GM19238 (cell line): ENCODE measurements around the gene FGF12.

Experiments used
- DNase-seq: peaks from one replicate; pipeline ENCODE4 v3.0.0; 2011; ENCODE audit warnings: low spot score; ENCODE audit not compliant: insufficient read length

Gene FGF12

DNA sequence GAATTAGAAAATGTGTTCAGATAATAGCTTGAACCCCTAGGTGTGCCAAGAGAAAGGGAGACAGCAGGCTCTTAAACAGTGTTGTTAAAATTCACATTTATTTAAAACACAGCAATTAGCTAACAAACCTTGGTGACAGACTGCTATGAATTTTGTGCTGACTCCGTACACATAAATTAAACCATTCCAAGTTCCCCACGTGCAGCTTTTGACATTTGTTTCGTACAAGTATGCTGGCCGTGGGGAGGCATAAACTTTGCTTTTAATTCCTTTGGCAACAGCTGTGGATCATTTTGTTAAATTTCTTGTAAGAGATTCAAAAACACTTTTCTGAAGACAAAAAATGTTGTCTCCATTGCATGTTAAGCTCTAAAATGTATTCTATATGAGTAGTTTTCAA, 465.3 kb downstream of the FGF12 start:
- DNase-seq: no peak

DNA sequence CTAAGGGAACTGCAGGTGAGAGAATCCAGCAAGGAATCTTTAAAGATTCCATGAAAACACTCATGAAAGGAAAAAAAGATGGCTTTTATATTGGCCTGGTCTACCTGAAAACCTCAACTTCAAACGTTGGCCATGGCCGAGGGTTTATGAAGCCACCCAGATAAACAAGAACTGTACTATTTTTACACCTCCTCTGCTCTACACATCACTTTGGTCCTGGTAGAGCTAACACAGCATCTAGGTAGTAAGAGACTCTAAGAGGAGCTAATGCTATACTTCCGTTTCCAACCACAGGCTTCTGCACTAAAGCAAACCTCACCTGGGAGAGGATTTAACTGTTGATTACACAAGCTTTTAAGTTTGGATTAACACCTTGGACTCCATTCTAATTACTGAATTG, 466.2 kb downstream of the FGF12 start:
- DNase-seq: no peak

DNA sequence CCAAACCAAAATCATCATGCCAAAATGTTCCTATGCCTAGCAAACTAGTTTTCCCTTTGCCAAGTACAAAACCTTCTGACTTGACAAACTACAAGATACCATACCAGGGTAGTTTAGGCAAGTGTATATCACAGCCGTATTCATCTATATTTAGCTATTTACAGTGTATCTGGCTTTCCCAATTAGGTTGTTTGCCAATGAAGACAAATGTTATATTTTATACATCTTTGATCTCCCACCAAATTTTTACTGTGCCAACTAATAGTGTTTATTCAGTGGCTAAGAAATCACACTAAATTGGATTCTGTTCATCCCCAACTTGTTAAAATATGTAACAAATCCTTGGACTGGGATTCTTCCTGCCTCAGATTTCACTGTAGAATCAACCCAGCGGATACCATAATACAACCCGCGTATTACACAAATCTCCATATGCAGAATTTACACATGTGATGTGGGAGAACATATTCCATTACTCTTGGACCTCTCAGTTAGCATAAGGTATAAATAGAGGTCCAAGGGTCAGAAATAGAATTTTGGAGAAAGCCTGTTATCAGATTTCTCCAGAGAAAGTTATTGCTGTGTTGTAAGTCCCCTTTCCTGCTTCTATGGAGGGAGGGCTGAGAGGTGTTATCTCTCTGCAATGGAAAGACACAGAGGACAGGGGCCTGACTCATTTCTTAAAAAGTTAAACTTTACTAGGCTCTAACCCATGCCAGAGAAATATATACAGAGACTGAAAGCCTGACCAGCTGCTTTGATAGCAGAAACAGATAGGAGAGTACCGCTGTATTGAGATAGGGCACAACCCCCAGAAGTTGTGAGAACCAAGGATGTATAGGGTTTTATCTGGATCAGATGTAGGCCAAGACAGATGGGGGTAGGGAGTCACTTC, 467.0 kb downstream of the FGF12 start:
- no peak for DNase-seq

DNA sequence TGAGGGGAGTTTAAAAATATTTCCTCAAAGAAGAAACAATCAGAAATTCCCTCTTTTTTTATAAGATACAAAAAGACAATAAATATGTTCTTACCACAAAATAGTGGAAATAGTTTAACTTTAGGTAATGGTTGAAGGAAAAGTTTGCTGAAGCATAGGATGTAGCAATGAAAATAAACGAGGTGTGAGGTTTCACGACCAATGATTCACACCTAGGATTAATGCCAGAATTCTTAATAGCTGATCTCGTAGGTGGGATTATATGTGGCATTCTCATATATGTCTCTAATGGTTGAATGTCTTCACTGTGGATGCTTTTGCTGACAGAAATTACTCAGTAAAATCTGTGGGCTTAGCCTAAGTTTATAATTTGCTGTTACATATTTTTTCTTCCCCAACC, 467.7 kb downstream of the FGF12 start:
- no peak for DNase-seq

DNA sequence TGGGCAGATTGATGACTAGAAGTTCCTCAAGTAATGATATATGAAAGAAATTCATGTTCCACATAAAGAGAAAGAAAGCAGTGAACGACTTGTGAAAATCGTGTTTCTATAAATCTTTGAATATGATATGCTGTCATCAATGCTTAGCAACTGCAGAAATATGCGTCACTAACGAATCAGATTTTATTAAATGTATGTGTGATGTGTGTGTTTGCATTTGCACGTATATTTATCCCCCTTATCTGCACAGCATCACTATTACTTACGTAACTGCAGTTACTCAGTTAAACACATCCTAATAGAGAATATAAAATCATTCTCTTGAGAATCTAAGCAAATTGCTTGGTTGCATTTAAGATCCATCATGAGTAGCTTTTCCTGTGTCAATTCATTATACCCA, 468.6 kb downstream of the FGF12 start:
- no peak for DNase-seq

DNA sequence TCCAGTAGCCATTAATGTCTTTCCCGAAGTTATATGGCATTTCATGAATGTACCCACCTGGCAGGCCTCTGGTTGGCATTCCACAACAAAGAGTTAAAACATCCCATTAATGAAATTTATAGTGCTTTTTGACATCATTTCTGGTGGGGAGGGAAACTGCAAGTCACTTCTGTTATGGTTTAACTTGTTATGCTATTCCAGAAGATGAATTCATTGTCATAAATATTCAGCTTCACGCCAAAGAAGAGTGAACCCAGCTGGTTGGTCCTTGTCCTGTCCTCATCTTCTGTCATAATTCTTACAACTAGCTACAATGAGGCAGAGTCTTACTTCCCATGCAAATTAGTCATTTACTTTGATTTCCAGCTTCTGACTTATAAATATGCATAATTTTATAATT, 471.5 kb downstream of the FGF12 start:
- no peak for DNase-seq

DNA sequence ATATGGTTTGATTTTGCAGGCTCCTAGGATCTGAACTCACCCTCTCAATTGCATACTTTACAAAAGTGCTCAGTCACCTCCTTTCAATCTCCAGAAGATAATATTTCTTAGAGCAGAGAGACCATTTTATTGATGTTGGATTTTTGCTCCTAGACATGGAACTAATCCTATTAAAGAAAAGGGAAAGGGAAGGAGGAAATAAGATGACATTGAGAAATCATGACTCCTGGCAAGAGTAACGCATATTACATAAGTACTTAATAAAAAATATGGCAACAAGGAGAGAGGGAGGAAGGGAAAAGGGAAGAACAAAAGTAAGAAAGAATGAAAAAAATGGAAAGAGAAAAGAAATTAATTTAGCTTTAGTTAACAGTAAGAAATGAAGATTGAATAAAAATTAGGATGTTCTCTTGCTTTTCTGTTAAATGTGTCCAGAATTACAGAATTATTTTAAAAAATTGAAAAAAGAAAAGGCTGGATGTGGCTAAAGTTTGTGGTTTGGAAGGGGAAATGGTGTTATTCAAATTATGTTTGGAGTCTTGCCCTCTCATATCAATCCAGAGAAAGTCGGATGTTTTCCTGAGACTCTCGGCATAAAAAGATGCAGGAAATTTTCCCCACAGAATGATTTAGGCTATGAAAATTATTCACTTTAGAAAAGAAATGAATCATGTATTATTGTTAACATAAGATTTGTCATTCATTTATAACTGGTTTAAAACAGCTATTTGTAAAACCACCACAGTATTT, 474.0 kb downstream of the FGF12 start:
- DNase-seq: no peak

DNA sequence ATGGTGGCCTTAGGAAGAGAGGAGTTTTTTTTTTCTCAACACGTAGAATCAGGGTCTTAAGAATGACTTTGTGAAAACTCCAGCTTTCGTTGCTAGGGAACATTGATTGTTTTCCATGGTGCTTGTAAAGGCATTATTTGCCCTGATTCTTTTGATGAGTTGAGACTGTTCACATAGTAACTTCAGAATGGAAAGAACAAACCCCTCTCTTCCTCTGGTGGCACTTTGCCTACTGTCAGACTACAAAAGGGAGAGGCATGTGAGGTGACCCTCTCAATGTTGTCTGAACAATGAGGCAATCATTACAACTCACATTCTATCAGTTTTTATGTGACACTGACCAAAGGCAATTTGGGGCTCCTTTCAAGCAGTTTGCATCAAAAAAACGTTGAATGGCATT, 477.8 kb downstream of the FGF12 start:
- no peak for DNase-seq

DNA sequence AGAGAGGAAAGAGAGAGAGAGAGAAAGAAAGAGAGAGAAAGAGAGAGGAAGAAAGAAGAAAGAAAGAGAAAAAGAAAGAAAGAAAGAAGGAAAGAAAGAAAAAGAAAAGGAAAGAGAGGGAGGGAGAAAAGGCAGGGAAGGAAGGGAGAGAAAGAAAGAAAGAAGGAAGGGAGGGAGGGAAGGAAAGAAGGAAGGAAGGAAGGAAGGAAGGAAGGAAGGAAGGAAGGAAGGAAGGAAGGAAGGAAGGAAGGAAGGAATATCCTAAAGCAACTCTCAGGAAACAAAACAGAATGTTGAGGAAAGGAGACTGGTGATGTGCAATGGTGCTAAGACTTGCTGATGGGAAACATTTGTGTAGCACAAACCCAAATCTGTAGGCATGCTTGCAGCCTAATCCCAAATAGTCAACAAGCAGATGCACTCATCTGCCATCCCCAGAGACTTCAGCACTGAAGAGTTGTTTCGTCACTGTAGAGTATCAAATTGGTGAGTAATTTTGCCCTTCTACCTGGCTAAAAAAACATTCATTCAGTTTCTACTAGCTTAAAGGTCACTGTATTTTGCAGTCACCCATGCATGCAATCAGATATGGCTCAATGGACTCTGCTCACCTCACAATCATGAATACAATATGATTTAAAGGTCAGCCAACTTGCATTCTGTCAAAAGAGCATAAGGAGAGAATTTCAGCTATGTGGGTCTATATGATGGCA, 480.3 kb downstream of the FGF12 start:
- no peak for DNase-seq

DNA sequence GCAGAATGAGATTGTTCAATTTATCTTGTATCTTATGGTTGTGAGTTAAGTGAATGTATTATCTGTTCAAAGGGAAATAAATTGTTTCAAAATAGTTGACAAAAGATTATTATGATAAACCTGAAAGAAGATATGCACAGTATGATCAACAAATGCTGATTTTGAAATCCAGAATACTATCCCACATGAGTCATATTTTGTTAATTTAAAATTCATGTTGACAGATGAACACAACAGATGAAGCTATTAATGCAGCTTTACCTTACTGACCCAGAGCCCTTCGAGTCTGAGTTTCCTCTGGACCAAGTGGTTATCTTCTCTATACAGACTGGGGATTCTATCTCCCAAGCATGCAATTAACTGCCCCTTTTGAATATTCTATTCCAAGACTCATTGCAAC, 482.8 kb downstream of the FGF12 start:
- no peak for DNase-seq

DNA sequence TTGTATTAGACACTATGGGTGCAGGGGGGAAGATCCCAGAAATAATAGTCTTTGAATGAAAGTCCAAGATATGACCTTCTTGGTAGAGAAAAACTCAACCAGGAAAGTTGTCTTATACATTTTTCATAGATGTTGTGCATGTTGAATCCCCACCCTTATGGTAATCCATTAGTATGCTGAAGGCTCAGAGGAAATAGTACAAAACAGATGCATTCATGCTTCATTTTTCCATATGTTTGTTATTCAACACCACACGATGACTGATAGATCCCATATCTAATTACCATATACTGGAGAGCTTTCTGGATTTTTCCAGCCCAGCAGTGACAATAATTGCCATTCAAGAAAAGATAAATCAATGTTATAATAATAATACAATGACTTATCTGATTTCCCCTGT, 487.4 kb downstream of the FGF12 start:
- no peak for DNase-seq

DNA sequence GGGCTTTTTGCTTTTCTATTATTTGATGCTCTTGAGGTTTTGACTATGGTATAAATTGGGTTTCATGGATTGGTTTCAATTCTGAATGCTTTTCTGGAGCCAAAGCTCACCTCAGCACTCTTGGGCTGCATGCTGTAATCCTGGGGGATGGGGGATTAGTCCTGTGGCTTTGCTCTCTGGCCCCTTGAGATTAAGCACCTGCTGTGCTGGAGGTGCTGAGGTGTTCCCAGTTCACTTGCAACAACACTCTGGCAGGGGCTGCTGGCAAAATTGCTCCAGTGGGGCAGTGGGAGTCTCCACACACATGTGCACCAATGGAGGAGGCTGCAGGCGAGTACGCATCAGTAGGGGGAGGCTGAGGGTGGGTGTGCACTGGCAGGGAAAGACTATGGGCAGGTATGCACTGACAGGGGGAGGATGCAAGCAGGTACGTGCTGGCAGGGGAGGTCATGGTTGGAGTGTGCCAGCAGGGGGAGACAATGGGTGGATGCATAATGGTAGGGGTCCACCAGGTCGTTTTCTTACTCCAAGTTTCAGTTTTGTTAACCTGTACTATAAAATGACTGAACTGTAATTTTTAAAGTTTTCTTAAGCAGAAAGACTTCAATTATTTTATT, 489.2 kb downstream of the FGF12 start:
- no peak for DNase-seq

DNA sequence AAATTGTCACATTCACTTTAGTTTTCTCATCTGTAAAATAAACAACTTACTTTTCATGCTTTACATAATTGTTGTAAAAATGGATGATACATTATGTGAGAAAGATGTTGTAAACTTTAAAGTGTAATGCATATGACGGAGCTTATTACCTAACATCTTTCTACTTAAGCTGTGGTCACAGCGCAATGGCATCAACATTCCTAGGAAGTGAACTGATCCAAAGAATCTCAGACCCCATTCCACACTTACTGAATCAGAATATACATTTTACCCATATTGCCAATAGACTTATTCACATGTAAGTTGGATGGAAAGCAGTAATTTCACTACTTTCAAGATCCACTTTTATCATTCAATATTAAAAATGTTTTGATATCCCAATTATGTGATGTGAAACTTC, 497.5 kb downstream of the FGF12 start:
- no peak for DNase-seq

DNA sequence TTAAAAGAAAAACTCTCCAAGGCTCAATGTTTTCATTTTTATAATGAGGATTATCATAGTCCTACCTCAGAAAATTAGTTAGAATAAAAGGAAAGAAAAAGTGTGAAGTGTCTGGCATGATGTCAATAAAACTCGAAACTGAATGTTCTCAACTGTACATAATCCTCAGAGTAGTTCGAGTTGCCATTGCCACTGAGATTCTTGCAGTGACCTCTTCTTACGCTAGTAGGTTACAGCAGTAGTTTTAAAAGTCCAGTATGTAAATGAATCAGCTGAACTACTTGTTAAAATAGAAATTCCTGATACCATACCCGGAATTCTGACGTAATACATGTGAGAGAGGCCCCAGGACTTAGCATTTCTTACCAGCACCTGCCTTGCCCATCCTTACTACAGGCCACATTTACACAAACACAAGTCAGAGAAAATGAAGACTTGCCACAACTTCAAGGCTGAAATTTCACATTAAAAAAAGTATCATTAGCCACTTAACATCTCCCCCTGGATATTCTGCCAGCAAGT, 502.6 kb downstream of the FGF12 start:
- no peak for DNase-seq

DNA sequence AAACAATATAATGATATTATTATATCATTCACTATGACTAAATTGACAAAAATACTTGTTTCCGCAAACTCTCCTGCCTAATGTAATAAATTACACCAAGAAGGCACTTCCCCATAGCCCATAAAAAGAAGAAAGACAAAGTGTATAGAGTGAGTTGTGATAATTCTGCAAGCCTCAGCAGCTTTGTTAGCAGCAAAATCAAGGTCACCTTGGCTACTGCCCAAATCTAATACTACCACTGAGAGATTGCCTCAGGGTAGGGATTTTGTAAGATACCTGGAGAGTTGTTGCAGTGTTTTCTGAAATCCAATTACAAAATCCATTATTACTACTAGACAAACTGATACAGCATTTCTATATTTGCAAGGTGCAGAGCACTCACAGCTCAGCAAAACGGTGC, 503.5 kb downstream of the FGF12 start:
- no peak for DNase-seq

DNA sequence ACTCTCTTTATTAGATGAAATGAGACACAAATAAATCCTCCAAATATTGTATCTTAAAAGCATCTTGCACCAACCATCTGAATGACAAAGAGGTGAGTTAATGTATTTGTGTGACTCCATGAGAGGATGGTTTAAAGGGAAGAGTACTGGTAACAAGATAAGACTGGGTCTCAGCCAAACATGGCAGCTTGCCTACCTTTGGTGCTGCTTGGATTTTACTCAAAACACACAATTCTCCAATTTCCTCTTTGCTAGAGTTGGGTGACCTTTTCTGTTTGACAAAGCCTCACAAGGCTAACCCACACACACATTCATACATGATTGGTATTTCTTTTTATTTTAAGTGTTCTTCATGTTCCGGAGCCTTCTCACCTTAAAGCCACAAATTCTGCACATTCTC, 506.4 kb downstream of the FGF12 start:
- no peak for DNase-seq

DNA sequence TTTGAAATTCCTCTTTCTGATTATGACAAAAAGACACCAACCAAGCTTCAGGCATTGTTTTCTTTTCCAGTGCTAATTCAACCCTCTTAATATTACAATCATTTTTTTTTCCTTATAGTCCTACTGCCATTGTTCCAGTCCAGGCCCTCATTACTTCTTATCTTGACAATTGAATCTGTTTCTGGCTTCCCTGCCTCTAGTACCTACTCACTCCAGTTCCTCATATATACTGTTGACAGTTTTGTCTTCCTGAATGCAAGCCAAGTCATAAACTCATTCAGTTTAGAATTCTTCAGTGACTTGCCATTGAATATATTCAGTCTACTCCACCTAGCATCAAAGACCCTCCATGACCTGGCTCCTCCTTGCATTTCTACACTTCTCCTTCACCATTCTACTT, 507.4 kb downstream of the FGF12 start:
- DNase-seq: no peak

DNA sequence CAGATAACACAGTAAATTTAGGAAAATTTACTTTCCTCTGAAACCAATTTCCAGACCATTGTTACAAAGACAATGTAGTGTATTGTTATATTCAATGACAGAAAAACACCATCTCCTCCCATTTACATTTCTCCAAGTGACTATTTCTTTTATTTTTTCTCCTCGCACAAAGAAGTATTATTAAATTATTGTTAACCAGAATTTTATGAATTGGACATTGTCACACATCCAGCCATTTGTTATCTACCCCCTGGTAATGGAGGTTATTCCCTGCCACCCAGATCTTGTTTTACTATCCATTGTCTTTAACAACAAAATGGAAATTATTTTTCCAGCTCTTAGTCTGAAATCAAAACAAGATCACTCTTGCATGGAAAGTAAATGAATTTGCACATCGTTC, 511.3 kb downstream of the FGF12 start:
- no peak for DNase-seq

DNA sequence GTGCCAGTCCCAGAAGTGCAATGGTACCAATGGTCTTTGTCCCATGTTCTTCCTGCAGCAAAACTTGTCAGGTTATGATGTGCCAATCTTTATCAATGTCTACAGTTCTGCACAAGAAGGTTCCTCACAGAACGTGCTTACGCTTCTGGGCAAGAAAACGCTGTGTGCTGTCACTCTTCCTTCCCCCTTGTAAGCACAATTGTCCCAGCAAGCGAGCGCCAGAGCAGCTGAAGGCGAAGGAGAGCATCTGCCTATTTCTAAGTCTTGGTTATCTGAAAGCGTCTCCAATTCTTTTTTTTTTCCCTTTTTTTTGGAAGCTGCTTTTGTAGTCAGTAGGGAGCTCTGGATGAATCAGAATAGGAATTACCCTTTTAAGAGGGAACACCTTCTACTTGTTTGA, 514.4 kb downstream of the FGF12 start:
- DNase-seq: no peak

DNA sequence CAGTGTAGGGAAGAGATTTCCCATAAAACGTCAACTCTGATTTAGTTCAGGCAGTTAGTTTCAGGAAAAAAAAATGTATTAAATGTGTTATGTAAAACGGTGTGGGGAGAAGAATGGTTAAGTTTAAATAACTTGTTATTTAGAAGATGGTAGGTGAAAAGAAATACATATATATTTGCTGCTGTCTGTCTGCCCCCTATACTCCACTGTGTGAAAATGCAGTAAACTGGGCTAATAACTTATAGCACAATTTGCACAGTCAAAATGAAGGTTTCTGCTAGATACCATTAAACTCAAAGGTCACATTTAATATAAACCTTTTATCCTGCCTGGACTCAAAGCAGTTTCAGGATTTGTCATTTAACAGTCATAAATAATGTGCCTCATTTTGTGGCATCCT, 515.0 kb downstream of the FGF12 start:
- no peak for DNase-seq

DNA sequence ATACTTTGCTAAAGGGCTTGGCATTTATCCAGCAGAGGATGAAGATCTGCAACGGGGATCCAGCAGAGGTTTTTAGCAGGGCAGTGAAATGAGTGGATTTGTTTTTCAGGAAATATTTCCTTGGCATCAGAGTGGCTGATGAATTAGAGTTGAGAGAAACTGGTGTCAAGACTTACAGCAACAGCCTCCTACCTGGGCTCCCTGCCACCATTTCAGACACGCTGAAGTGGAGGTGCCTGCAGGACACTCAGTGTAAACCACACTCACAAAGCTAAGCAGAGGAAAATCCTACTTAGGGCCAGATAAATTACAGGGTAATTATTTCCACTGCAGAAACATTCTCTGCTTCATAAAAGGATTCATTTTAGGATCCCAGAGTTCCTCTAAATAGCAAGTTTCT, 519.7 kb downstream of the FGF12 start:
- DNase-seq: no peak

DNA sequence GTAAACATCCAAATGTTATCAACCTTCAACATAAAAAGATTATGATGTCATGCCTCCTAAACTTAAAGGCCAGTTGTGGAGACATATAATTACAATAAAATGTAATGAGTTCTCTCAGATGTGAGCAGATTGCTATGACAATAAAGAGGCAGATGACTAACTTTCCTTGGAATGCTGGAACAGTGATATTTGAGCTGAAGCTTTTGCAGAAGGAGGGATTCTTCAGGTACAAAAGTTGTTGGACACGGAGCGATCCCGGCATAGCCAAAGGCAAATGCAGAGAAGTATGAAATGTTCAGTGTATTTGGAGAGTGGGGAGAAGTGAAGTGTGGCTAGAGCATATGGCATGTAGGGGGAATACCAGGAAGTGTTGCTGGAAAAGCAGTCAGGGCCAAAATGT, 520.1 kb downstream of the FGF12 start:
- no peak for DNase-seq
